Measurements from ENCODE around the gene PSMD3.

Gene PSMD3

DNA sequence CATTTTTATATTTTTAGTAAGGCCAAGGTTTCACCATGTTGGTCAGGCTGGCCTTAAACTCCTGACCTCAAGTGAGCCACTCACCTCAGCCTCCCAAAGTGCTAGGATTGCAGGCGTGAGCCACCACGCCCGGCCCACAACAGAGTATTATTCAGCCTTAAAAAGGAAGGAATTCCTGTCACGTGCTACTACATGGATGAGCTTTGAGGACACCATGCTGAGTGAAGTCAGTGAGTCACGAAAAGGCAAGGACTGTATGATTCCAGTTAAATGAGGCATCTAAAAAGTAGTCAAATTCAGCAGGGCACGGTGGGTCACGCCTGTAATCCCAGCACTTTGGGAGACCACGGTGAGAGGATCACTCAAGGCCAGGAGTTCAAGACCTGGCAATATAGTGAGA lies 44.3 kb downstream of the PSMD3 start:
- no peak for DNase-seq

- DNase-seq, result no peak
Observed at GRCh38 chr17:40025559-40025958, 45.0 kb downstream of the PSMD3 start.

- DNase-seq, result no peak
Observed at GRCh38 chr17:40025991-40026815, 45.6 kb downstream of the PSMD3 start.

DNA sequence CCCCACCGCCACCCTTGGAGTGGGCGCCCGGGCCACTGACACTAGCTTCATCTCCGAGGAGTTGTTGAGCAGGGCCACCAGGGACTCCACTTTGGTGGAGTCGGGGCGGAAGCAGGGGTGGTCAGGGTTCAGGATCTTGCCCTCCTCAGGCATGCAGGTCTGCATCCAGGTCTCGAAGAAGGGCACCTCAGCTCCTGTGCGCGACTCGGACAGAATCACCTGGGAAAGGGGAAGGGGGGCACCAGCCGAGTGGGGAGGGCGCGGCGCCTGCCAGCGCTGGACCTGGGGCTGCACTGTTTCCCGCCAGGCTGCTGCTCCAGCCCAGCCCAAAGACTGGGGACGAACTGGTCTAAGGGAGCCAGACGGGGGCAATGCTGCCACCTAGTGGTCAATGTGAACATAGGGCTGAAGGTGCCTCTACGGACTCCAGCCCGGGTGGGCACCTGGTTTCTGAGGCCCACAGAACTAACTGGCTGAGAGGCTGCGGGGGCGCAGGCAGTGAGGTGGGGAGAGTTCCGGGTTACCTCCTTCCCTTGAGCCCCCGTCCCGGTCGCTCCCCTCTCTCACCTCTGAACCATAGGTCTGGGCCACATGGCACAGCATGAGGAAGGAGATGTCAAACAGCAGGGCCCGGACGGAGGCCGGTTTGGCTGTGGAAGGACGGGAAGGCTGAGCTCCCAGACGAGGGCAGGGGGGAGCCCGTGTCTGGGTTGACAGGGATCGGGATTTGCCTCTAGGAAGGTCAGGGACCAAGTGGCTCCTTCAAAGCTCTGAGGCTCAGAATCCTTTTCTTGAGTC lies 46.4 kb downstream of the PSMD3 start:
- peak; percentile 62 for DNase-seq

DNA sequence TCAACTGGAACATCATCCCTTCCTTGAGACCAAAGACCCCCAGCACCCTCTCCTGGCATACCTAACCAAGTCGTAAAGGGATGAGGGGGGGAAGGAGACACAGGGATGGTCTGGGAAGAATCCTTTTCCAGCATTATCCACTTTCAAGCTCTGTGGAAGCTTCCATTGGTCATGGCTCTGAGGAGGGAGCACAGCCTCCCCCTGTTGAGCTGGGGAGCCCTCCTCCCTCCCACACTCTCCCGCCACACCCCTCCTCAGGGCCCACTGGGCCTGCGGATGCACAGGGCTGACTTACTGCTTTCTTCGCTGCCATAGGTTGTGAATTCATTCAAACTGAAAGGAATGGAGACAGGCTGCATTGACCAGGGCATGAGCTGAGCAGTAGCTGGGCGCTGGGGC lies 47.0 kb downstream of the PSMD3 start:
- no peak for DNase-seq

- DNase-seq, result no peak
Observed at GRCh38 chr17:40028595-40028994, 48.0 kb downstream of the PSMD3 start.

DNA sequence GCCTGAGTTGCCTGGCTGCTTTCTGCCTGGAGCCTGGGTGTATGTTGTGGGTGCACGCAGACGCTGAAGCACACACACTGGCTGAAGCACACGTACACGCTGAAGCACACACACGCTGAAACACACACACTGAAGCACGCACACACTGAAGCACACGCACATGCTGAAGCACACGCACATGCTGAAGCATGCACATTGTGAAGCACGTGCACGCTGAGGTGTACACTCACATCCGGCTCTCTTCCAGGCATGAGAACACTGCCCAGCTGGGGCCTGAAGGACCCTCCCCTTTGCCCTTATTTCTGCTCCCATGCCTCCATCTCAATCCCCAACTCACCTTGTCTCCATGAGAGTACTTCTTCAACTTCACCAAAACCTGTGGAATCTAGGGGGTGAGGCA lies 51.1 kb downstream of the PSMD3 start:
- no peak for DNase-seq

DNA sequence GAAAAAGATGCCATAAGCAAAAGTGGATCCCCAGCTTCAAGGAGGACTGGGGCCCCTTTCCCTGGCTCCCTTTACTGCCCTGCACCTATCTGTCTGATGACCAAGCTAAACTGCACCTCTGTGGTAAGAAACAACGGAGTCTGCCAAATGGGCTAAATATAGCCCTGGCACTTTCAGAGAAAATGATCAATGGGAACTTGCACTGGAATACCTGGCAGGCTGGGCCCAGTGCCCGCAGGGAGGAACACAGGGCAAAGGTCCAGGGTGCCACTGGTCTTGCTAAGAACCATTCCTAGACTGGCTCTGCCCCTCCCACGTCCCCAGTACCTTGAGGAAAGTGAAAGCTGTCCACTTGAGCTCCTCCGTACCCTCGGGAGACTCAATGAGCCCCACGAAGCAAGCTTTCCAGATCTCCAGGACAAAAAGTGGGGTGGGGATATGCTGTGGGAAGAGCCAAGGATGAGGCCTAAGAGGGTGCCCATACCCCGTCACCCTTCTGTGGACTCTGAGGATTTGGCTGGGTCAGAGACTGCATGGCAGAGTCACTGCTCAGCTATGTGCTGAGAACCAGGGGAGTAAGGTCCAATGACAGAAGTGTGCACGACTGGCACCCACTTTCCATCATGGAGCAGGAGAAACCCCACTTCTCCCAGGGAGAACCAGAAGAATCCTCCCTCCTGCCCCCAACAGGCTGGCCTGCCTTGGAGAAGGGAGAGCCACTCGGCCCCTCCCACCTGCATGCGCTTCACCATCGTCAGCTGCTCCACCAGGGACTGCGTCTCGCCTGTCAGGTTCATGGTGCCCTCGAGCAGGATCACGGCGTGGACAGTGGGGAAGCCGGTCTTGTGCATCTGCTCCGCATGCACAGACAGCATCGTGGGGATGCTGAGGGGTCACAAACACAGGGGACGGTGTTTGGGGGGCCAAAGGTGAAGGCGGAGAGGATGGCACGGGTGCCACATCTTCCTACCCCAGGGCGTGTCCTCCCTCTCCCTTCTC lies 52.0 kb downstream of the PSMD3 start:
- DNase-seq, result no peak

DNA sequence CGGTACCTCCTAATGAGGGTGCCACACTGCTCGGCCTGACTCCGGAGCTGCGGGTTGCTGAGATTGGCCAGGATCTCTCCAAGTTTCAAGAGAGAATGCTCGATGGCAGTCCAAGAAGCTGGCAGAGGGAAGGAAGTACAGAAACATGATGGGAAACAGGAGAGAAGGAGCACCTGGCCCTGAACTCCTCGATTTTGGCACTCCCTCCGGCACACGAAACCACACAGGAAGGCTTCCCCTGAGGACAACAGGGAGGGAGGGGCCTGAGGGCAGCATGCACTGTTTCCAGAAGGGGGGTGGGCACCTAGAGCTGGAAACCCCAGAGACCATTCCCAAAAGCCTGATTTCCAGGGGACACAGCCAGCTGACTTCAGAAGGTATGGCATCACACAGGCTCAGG lies 52.7 kb downstream of the PSMD3 start:
- DNase-seq, result no peak

DNA sequence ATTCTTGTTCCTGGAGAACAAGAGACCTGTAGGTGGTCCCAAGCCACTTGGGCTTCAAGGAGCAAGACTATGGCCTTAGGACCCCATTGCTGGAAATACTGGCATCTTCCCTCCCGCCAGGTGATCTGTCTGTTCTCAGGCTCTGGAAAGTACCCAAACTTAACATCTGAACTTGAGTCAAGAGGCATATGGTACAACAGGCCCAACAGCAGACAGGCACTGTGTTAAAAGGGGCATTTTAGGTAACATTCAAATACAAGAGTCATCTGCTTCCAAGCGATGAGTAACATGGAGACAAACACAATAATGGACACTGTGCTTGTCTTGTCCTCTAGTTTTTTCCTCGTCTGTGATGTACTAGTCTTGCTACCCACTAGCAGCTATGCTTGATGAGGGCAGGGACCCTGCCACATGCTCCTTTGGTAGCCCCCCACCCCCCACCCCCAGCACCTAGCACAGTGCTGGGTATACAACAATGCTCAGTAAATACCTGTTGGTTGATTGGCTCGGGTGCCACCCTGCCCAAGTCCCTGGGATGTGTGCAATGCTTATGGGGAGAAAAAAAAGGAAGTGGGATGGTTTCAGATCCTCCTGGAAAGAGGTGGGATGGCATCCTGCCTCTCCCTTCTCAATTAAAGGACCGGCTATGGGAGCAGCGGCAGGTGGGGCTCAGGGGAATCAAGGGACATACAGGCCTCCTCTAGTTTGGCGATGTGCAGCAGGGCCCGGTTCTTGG lies 54.0 kb downstream of the PSMD3 start:
- no peak for DNase-seq

GRCh38 chr17:40035162-40035559 lies 54.6 kb downstream of the PSMD3 start:
- DNase-seq, result no peak

- no peak for DNase-seq
Observed at GRCh38 chr17:40038882-40039513, 58.4 kb downstream of the PSMD3 start.

DNA sequence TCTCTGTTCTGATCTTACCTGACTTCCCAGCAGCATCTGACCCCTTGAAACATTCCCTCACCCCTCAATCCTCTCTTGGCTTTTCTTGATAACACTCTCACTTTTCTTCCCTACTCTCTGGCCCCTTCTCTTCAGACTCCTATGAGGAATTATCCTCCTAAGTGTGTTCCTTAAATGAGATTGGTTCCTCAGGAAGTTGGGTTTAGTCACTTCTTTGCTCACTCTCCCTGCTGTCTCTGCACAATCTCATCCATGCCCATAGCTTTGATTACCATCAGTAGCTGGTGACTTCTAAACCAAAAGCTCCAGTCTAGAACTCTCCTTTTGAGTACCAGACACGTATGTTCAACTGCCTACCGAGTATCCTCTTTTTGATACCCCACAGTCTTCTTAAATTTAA lies 60.6 kb downstream of the PSMD3 start:
- DNase-seq, result no peak
